ENCODE results near the gene MMP19. TPM values are rescaled to one million over a fixed set of nuclear protein-coding genes. Genes with fewer than 3 reads are reported as not detected.
"Not testable (repeated sequence)": the region's sequence is repeated elsewhere in the genome, so short reads cannot be mapped to it uniquely, and the experiment has no call there.

The MMP19 gene
- polyA plus RNA-seq (2012; ENCODE audit: missing spikeins), result not detected

GRCh38 chr12:55842681-55843429 is at the start of gene MMP19:
TSS of gene MMP19 (minus strand) at chr12:55842936. CDS start at chr12:55842830, 106 bp downstream.
- FAIRE-seq (no peak), DNase-seq (ENCODE audit: insufficient read length) (no peak)
- TF ChIP-seq TAF1 (IDR thresholded peaks at IDR 0.05; ENCODE audit: borderline replicate concordance, low read depth, low read length), result no peak
- no peak for TF ChIP-seq POLR2A (IDR thresholded peaks at IDR 0.05; ENCODE audit: low read depth, low read length)
- no peak for TF ChIP-seq POLR2AphosphoS5 (IDR thresholded peaks at IDR 0.05; ENCODE audit: low read depth, low read length)

DNA sequence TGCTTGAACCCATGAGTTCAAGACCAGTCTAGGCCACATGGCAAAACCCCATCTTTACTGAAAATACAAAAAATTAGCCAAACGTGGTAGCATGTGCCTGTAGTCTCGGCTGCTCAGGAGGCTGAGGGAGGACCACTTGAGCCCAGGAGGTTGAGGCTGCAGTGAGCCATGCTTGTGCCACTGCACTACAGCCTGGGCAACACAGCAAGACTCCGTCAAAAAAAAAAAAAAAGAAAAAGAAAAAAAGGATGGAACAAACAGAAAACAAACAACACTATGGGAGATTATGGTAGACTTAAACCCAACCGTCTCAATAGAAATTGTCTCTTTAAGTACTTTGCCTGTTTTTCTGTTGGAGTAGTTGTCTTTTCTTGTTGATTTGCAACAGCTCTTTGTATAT is 48.6 kb upstream of the MMP19 start:
- TF ChIP-seq POLR2AphosphoS5 (IDR thresholded peaks at IDR 0.05; ENCODE audit: low read depth, low read length), result no peak
- no peak for TF ChIP-seq POLR2A (IDR thresholded peaks at IDR 0.05; ENCODE audit: low read depth, low read length)
- no peak for TF ChIP-seq TAF1 (IDR thresholded peaks at IDR 0.05; ENCODE audit: borderline replicate concordance, low read depth, low read length)
- FAIRE-seq, result no peak
- DNase-seq (ENCODE audit: insufficient read length), result no peak

DNA sequence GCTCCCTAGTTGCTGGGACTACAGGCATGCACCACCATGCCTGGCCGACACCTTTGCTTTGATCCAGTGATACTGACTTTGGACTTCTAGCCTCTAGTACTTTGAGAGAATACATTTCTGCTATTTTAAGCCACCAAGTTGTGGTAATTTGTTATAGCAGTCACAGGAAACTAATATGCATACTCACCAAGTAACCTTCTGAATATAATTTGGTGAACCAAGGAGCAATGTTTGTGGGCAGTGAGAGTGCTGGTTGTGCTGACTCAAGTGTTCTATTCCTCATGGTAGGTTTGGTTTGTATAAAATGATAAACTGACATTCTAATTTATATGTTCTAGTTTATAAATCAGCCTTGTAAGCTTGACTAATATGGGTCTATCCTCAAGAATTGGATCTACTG is 42.4 kb upstream of the MMP19 start:
- DNase-seq (ENCODE audit: insufficient read length) (no peak), FAIRE-seq (no peak)
- TF ChIP-seq POLR2A (IDR thresholded peaks at IDR 0.05; ENCODE audit: low read depth, low read length), result no peak
- TF ChIP-seq TAF1 (IDR thresholded peaks at IDR 0.05; ENCODE audit: borderline replicate concordance, low read depth, low read length), result no peak
- TF ChIP-seq POLR2AphosphoS5 (IDR thresholded peaks at IDR 0.05; ENCODE audit: low read depth, low read length), result no peak

GRCh38 chr12:55877824-55878223 is 35.1 kb upstream of the MMP19 start:
- FAIRE-seq (no peak), DNase-seq (ENCODE audit: insufficient read length) (no peak)
- TF ChIP-seq TAF1 (IDR thresholded peaks at IDR 0.05; ENCODE audit: borderline replicate concordance, low read depth, low read length) (no peak), POLR2A (IDR thresholded peaks at IDR 0.05; ENCODE audit: low read depth, low read length) (no peak), POLR2AphosphoS5 (IDR thresholded peaks at IDR 0.05; ENCODE audit: low read depth, low read length) (no peak)

DNA sequence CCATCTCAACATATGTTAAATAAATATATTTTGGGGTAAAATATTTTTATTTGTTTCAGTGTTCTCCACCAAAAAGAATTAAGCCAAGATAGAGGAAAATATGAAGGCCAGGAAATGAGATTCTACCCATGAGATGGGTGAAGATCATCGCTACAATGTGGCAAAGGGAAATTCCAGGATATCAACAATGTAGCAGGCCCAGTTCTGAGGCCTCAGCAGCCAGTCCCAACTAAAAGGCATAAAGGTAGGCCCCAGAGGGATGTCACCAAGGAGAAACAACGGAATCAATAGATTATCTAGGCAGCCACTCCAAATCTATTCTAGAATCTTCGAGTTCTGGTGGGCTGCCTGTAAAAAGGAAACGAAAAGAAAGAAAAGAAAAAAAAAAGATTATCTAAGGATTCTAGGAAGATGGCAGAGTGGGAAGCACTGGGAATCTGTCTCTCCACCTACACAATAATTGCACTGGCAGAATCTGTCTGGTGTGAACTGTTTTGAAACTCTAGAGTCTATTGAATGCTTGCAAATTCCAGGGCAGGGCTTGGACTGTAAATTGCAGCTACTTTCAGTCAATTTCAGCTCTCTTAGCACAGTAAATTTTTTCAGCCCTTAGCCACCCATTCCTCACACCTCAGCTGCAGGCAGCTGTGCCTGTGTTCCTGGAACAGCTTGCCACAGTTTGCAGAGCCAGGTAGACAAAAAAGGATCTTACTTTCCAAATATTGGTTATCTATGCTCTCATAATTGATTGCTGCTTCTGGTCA is 33.1 kb upstream of the MMP19 start:
- DNase-seq (ENCODE audit: insufficient read length) (no peak), FAIRE-seq (no peak)

DNA sequence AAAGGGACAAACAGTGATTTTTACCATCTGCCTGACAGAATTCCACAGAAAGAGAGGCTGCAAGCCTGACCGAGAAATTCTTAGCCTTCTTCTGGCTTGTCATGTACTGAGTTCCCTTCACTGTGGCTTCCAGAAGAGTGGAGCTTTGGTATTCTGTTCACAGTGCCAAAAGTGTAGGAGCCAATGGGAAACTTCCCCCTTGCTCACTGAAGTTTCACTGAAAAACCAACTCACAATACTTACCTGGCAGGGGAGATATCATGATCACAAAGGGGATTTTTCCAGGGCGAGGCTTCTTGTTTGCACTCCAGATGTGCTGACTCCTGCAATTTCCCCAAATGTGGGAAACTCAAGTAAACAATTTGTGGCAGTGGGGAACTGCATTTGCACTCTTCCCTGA is 31.7 kb upstream of the MMP19 start:
- TF ChIP-seq POLR2A (IDR thresholded peaks at IDR 0.05; ENCODE audit: low read depth, low read length) (no peak), TAF1 (IDR thresholded peaks at IDR 0.05; ENCODE audit: borderline replicate concordance, low read depth, low read length) (no peak), POLR2AphosphoS5 (IDR thresholded peaks at IDR 0.05; ENCODE audit: low read depth, low read length) (no peak)
- no peak for DNase-seq (ENCODE audit: insufficient read length)
- no peak for FAIRE-seq

More for the DNA sequence above, 33.1 kb upstream of the MMP19 start:
- TF ChIP-seq TAF1 (IDR thresholded peaks at IDR 0.05; ENCODE audit: borderline replicate concordance, low read depth, low read length), result no peak
- TF ChIP-seq POLR2AphosphoS5 (IDR thresholded peaks at IDR 0.05; ENCODE audit: low read depth, low read length), result no peak
- no peak for TF ChIP-seq POLR2A (IDR thresholded peaks at IDR 0.05; ENCODE audit: low read depth, low read length)

DNA sequence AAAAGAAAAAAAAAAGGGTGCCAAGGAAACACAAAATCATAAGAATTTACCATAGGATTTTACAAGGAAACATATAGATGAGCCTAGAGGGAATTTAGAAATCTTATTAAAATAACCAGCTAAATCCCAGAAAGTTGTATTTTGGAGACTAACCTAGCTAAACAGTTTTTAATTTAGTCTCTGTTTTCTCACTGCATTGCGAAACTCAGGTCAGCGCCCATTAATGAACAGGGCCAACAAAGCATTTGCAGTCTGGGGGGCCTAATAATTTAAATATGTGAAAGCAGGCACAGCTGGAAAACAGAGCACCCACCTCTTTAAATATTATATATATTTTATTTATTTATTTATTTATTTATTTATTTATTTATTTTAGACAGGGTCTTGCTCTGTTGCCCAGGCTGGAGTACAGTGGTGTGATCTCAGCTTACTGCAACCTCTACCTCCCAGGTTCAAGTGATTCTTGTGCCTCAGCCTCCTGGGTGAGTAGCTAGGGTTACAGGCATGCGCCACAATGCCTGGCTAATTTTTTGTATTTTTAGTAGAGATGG is 23.8 kb upstream of the MMP19 start:
- FAIRE-seq, result not testable (repeated sequence)

DNA sequence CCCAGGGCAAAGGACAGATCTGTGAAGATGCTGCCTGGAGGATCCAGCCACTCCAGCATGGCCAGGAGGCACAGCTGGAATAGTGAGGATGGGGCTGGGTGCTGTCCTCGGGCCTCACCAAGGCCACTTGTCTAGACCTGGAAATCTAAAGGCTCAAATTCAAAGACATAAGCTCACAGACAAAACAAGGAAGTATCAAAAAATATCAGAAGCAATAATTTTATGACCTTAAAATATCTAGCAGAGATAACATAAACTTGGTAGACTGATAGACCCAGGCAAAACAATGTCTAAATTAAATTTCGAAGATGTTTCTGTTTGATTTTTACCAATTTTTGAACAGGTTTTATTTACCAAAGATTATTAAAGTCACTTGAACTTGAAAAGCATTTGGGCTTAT is 22.6 kb upstream of the MMP19 start:
- no peak for FAIRE-seq
- TF ChIP-seq POLR2A (IDR thresholded peaks at IDR 0.05; ENCODE audit: low read depth, low read length) (no peak), POLR2AphosphoS5 (IDR thresholded peaks at IDR 0.05; ENCODE audit: low read depth, low read length) (no peak), TAF1 (IDR thresholded peaks at IDR 0.05; ENCODE audit: borderline replicate concordance, low read depth, low read length) (no peak)
- no peak for DNase-seq (ENCODE audit: insufficient read length)

More for the DNA sequence above, 23.8 kb upstream of the MMP19 start:
- DNase-seq (ENCODE audit: insufficient read length), result not testable (repeated sequence)

DNA sequence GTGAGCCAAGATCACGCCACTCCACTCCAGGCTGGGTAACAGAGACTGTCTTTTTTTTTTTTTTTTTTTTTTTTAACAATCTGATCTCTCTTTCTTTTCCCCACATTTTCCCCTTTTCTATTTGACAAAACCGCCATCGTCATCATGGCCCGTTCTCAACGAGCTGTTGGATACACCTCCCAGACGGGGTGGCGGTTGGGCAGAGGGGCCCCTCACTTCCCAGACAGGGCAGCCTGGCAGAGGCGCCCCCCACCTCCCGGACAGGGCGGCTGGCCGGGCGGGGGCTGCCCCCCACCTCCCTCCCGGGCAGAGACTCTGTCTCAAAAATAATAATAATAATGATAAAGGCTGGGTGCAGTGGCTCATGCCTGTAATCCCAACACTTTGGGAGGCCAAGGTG is 20.2 kb upstream of the MMP19 start:
- not testable (repeated sequence) for DNase-seq (ENCODE audit: insufficient read length); FAIRE-seq

DNA sequence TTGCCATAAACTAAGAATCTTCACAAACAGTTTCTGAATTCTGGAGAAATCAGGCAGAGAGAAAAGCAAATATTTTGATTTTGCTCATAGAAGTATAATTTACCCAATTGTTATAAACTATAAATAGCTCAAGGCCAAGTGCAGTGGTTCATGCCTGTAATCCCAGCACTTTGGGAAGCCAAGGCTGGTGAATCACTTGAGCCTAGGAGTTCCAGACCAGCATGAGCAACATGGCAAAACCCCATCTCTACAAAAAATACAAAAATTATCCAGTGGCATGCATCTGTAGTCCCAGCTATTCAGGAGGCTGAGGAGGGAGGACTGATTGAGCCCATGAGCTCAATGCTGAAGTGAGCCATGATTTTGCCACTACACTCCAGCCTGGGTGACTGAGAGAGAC is 19.6 kb upstream of the MMP19 start:
- DNase-seq (ENCODE audit: insufficient read length) (no peak), FAIRE-seq (no peak)
- no peak for TF ChIP-seq POLR2A (IDR thresholded peaks at IDR 0.05; ENCODE audit: low read depth, low read length)
- TF ChIP-seq POLR2AphosphoS5 (IDR thresholded peaks at IDR 0.05; ENCODE audit: low read depth, low read length), result no peak
- no peak for TF ChIP-seq TAF1 (IDR thresholded peaks at IDR 0.05; ENCODE audit: borderline replicate concordance, low read depth, low read length)

DNA sequence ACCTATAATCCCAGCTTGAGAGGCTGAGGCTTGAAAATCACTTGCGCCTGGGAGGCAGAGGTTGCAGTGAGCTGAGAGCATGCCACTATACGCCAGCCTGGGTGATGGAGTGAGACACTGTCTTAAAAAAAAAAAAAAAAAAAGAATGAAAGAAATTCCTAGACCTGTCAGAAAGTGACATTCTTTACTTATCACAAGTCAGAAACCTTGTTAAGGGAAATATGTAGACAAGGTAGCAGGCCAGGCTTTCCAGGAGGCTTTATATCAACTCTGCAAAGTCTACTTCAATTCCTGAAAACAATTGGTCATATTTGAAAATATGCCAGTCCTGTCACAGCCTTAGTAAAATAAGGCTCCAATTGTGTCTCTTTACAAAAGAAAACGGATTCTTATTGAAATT is 19.1 kb upstream of the MMP19 start:
- no peak for TF ChIP-seq POLR2AphosphoS5 (IDR thresholded peaks at IDR 0.05; ENCODE audit: low read depth, low read length)
- TF ChIP-seq TAF1 (IDR thresholded peaks at IDR 0.05; ENCODE audit: borderline replicate concordance, low read depth, low read length), result no peak
- TF ChIP-seq POLR2A (IDR thresholded peaks at IDR 0.05; ENCODE audit: low read depth, low read length), result no peak
- no peak for FAIRE-seq
- no peak for DNase-seq (ENCODE audit: insufficient read length)

- no peak for DNase-seq (ENCODE audit: insufficient read length)
- FAIRE-seq, result no peak
- no peak for TF ChIP-seq POLR2A (IDR thresholded peaks at IDR 0.05; ENCODE audit: low read depth, low read length)
- TF ChIP-seq TAF1 (IDR thresholded peaks at IDR 0.05; ENCODE audit: borderline replicate concordance, low read depth, low read length), result no peak
Observed at GRCh38 chr12:55861396-55861795, 18.7 kb upstream of the MMP19 start.

Measured in GM12892 (cell line).